G401 (cell line): ENCODE data around the gene CCR2. TPM values are rescaled to one million over a fixed set of nuclear protein-coding genes. Genes with fewer than 3 reads are reported as not detected.
"Not testable (repeated sequence)": the region's sequence is repeated elsewhere in the genome, so short reads cannot be mapped to it uniquely, and the experiment has no call there.

Source experiments
- DNase-seq: peaks from one replicate; pipeline ENCODE4 v3.0.0-alpha.2; 2015; ENCODE audit warnings: low spot score
- in situ Hi-C: cut with HindIII; loops from 2 replicates; pipeline ENCODE4 v1.10.0; 2016; ENCODE audit warnings: low sequenced_read_pairs, mixed read lengths
- total RNA-seq: library from RNA; depleted of rRNA; stranded (reverse); fragments of >200 nt; shearing (Covaris generic); gene quantifications from 2 replicates; pipeline ENCODE4 v1.2.3, GENCODE V29; 2014; rRNA removed

CCR2 gene
- not detected in 2 replicates for total RNA-seq

DNA sequence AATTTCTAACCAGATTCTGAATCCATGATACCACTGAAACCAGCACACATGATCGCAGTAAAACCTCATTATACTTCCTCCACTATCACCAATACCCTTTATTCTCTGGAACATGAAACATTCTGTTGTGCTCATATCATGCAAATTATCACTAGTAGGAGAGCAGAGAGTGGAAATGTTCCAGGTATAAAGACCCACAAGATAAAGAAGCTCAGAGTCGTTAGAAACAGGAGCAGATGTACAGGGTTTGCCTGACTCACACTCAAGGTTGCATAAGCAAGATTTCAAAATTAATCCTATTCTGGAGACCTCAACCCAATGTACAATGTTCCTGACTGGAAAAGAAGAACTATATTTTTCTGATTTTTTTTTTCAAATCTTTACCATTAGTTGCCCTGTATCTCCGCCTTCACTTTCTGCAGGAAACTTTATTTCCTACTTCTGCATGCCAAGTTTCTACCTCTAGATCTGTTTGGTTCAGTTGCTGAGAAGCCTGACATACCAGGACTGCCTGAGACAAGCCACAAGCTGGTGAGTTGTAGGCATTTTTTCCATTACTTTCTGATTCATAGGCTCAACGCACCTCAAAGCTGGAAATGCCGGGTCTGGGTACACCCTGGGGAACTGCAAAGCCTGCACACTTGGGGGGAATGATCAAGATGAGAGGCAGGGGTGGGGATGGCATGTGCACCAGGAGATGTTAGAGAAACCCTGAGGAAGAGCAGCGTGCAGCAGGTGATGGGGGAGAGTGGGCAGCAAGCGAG is at the start of gene CCR2:
Gene CCR2, plus strand, starts transcription at position 465 of the 764 bp plus-strand sequence. CDS start 3,417 bp downstream, outside the sequence.
- no peak for DNase-seq
- in situ Hi-C loops = no loop called here

DNA sequence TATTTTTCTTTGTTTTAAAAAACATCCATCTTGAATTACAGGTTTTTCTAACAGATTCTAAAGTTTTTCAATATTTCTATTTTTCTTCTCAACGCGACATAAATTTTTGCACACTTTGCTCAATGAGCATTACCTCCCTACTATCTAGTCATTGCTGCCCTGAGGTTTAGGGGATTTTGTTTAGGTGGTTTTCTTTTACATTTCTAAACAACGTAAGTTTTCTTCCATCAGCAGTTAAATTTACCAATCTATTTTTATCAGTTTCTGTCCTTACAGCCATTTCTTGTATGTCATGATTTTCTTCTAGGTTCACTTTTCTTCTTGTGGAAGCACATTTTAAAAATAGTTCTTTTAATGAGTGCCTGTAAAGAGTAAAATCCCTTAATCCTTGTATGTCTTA is 49.2 kb upstream of the CCR2 start:
- no peak for DNase-seq
- in situ Hi-C loops = no loop called here

DNA sequence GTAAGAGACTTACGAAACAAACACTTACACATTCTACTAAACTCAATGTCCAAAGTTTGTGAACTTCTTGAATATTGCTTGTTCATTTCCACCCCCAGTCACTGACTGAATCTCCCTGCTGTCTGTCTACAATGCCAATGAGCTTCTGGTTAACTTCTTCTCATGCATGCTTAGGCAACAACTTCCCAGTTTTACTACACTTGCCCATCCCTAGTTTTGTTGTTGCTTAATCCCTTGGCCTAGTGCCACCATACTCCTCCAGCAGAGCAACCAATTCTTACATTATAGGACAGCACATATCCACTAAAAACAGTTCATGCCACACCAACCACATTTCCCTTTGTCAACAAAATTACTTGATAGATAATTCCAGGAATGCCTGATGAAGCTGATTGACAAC is 40.9 kb upstream of the CCR2 start:
- DNase-seq = peak; percentile 2
- in situ Hi-C loops = no loop called here

DNA sequence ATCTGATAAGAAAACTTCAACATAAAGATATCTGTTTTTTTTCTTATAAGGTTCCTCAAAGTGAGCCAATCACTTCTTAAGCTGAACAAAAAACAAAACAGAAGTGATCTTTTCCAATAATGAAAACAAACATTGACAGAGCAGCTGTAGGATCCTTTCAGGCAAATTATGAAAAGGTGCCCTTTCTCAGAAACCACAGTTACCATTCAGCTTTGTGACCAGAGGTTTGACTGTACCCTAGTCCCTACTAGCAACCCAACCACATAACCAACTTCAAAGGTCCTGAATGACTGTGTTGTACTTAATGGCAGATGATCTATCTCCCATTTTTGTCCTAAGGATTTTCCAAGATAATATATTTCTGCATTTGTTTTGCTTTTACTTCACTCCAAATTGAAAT is 39.4 kb upstream of the CCR2 start:
- no peak for DNase-seq
- in situ Hi-C loops = no loop called here

DNA sequence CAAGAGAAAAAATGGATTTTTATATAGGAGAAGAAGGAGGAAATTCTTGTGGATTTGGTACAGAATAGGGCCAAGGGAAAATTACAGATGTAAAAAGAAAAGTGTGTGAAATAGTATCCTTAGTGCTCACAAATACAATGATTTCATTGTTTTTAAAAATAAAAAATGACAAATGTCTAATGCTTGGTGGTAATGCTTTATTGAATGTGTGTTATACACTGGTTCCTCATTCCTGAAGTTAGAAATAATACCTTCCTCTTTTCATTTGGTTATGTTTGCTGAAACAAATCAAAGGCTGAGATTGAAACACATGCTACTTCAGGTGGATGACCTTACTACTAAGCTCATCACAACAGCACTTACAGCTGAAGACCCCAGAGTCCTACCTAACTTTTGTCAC is 37.7 kb upstream of the CCR2 start:
- in situ Hi-C loops = no loop called here
- no peak for DNase-seq

DNA sequence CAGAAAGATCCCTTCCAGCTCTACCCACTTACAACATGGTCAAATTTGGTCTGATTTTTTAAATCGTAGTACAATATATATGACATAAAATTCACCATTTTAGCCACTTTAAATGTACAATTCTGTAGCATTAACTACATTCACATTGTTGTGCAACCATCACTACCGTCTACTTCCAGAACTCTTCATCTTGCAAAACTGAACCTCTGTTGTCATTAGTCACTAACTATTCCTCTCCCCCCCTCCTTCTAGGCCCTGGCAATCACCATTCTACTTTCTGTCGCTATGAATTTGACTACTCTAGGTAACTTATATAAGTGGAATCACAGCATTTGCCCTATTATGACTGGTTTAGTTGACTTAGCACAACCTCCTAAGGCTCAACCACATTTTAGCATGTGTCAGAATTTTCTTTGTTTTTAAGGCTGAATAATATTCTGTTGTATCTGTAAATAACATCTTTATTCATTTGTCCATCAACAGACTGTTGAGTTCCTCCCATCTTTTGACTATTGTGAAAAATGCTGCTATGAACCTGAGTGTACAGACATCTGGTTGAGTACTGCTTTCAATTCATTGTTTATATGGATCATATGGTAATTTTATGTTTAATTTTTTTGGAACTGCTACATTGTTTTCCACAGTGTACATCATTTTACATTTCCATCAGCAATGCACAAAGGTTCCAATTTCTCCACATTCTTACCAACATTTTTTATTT is 35.5 kb upstream of the CCR2 start:
- in situ Hi-C loops = no loop called here
- DNase-seq = no peak

DNA sequence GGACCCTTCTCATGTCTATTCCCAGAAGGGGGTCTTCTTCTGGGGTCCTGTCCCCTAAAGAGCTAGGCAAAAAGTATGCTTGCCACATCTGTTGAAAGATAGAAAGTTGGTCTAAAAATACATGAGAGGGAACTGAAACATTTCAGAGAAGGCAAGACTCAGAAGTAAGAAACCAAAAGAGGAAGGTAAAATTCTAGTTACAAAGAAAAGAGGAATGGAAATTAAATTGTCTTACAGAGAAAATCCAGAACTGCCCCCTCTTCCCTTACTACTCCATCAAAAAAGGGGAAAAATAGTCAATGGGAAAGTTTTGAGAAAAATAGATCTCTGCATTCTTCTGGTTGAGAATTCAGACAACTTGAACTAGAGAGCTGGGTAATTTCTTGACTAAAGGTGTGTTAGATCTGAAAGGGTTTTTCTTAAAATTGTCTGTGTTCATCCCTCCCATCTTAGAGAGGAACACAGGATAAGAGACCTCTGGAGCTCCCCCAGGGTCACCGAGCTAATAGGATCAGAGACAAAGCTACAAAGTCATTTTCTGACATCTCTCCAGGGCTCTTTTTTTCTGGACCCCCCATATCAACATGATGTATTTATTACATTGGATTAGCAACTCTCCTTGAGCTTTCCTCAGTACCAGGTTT is 32.3 kb upstream of the CCR2 start:
- in situ Hi-C loops = no loop called here

DNA sequence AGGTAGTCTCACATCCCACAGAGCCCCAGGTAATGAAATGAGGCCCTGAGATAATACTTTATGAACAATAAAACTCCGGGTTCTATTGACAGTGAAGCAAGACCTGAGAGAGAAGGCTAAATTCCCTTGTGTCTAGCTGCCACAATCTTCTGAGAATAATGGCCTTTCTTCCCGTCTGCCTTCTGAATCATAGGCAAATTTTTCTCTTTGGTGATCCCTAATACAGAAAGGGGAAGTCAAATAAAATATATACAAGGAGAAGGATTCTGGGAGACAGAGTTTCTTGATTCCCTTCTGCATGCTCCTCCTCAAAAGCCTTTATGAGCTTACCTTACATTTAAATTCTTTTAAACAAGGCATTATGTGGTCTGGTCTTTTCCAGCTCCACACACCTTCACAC is 29.9 kb upstream of the CCR2 start:
- in situ Hi-C loops = no loop called here
- no peak for DNase-seq

More for the DNA sequence above, 32.3 kb upstream of the CCR2 start:
- DNase-seq = no peak

DNA sequence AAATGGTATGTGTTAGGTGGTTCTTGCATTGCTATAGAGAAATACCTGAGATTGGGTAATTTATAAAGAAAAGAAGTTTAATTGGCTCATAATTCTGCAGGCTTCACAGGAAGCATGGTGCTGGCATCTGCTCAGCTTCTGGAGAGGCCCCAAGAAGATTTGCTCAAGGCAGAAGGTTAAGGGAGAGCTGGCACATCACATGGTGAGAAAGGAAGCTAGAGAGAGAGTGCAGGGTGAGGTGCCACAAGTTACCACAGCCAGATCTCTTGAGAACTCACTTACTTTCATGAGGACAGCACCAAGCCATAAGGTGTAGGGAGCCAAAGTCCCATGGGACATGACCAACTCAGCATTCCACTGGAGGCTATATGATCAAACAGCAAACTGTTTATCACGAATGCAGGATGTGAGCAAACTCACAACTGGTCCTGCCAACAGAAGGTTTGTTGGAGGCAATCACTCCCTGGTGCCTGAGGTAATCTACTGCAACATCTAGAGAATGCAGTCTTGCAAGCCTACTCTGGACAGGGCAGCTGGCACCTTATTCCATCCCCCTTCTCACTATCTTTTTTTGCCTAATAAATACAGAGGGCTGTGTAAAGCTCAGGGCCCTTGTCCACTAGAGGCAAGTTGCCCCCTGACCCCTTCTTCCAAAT is 28.1 kb upstream of the CCR2 start:
- DNase-seq = no peak
- in situ Hi-C loops = no loop called here

DNA sequence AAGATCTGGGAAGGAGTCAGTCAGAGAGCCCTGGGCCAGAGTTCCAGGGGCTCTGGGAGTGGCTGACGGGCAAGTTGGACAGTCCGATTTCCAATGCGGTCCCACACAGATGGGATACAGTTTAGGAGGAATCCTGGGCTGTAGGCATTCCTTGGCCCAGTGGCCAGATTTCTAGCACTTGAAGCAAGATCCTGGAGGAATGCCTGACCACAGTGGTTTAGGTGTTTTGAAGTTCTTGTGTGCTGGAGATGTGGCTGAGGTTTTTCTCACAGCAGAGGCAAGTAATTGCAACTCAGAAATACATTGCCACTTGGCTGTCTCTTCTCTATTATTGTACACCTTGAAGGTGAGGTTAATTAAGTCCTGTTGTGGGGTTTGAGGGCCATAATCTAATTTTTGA is 23.2 kb upstream of the CCR2 start:
- DNase-seq, in situ Hi-C loops: not testable (repeated sequence)

DNA sequence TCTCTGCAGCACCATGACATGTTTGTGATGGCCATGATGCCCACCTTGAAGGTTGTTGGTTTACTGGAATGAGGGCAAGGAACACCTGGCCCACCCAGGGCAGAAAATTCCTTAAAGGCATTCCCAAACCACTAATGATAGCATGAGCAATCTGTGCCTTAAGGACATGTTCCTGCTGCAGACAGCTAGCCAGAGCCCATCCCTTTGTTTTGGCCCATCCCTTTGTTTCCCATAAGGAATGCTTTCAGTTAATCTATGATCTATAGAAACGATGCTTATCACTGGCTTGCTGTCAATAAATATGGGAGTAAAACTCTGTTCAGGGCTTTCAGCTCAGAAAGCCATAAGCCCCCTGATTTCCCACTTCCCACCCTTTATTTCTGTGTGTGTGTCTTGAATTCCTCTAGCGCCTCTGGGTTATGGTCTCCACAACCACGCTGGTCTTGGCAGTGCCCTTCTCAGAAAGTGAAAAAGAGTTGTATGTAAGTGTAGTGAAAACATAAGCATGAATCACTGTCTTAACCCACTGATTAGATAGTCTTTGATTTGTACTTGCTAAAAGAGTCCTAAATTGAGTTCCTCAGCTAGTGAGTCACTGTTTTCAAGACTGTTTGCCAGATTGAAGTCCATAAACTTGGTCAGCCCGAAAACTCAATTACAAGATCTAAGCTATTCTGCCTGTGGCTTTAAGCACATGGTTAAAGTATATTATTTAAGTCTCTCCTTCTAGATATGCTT is 19.0 kb upstream of the CCR2 start:
- no peak for DNase-seq
- in situ Hi-C loops = no loop called here

DNA sequence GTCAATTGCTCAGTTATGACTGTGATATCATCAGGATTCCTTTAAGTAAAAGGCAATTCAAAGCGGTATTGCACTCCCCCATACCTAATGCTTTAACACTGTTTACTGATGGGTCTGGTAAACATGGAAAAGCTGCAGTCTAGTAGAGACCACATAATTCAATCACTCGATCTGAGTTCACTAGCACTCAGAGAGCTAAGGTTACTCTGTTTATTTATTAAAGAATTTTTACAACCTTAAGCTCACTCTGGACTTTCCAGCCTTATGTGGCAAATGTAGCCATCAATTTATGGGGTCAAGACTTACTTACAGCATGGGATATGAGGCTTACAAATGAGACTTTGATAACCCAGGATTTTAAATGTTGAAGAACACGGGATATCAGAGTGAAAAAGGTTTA is 18.4 kb upstream of the CCR2 start:
- in situ Hi-C loops = no loop called here
- DNase-seq = no peak

DNA sequence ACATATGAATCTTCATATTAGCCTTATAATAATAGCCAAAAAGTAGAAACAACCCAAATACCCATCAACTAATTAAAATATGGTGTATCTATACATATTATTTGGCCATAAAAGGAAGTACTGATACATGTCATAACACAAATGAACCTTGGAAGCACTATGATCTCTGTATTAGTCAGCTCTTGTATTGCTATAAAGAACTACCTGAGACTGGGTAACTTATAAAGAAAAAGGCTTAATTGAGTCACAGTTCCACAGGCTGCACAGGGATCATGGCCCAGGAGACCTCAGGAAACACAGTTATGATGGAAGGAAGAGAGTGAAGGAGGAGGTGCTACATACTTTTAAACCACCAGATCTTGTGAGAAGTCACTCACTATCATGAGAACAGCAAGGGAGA is 16.0 kb upstream of the CCR2 start:
- in situ Hi-C loops = no loop called here
- DNase-seq = no peak

DNA sequence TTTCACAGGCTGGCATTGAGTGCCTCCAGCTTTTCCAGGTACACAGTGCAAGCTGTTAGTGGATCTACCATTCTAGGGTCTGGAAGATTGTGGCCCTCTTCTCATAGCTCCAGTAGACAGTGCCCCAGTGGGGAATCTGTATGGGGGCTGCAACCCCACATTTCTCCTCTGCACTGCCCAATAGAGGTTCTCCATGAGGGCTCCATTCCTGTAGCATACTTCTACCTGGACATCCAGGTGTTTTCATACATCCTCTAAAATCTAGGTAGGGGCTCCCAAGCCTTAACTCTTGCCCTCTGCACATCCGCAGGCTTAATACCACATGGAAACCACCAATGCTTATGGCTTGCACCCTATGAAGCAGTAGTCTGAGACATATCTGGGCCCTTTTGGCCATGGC is 15.1 kb upstream of the CCR2 start:
- DNase-seq = no peak

DNA sequence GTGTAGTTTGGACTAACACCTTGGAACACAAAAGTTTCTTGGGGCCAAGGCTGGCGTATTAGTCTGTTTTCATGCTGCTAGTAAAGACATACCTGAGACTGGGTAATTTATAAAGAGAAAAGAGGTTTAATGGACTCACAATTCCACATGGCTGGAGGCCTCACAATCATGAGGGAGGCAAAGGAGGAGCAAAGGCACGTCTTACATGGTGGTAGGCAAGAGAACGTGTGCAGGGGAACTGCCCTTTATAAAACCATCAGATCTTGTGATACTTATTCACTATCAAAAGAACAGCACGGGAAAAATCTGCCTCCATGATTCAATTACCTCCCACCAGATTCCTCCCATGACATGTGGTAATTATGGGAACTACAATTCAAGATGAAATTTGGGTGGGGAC is 9.4 kb upstream of the CCR2 start:
- DNase-seq = no peak
- in situ Hi-C loops = no loop called here

More for the DNA sequence above, 15.1 kb upstream of the CCR2 start:
- in situ Hi-C loops = no loop called here

DNA sequence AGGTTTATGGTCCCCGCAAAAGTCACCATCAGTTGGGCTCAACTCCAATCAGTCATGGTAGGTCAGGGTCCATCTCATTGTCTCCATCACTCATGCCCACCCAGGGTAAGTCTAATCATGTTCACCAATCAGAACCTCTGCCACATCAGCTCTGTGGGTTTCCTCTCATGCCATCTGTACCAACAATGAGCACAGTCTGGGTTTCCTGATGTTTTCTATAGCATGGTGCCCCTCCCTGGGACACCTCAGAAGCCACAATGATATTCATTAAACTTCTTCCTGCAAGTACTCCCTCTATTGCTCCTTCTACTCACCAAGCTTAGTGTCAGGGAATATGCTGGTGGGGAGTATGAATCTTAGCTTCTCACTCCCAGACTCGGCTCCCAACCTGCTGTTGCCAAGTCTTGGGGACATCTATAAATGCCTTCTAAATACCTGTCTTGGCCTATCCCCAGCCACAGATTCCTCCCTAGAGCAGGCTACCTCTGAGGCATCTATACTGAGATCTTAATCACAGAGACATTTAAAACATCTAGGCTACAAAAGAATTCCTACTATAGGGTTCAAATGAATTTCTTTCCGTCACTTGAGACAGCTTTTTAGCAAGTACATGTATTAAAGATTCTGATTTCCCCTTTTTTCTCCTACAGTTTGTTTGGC is 5.0 kb upstream of the CCR2 start:
- no peak for DNase-seq
- in situ Hi-C loops = no loop called here

DNA sequence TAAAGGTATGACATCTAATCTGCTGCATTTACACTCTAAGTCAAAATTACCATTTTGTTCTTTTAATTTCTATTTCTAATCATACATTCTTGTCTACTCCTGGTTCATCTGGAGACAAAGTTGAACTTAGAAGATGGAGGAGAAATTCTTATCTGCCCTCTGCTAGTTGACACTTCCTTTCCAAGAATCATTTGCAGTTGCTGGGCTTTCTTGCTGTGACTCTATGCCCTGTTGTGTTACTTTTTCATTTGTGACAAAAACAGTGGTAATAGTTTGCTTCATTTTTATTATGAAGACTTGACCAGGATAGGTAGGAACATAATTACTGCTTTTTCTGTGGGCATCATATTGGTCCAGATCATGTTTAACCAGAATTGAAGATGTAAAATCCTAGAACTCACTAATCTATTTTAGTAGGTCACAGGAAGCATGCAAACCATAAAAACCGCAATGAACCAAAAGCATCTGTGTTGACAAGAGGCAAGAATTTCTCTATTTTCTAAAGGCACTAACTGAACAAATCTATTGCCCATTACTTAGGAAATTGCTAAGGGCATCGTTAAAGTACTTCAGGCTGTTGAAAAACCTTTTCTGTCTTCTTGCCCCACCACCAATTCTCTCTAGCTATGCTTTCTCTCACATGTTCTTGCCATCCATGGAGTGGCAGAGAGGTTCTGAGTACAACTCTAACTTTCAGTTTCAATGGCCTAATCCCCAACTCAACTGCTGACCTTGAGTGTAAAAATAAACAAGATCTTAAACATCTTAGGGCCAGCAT is 4.2 kb upstream of the CCR2 start:
- in situ Hi-C loops = no loop called here
- DNase-seq = no peak

DNA sequence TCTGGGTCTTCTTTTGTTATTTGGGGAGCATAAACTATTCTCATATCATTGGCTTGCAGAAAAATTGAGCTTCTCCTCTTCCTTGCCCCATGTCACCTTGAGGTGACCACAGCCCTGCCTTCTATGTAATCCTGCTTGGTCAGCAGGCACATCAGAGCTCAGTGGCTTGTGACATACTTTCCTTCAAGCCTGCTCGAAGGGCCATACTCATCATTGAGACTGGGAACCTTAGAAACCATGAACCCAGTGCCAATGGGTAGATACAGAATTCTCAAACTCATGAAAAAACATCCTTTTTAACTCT is 3.7 kb upstream of the CCR2 start:
- in situ Hi-C loops = no loop called here
- no peak for DNase-seq
